ENCODE data around the gene PLPPR3. TPM values are rescaled to one million over a fixed set of nuclear protein-coding genes. Genes with fewer than 3 reads are reported as not detected.

PLPPR3 gene
- total RNA-seq, 4 donors from 2014 or later = not detected

GRCh38 chr19:782185-782877 lies 39.4 kb downstream of the PLPPR3 start:
- 26 to 33% methylated on average over 11 to 24 of the region's 29 CpGs for WGBS, 2 donors

GRCh38 chr19:781800-782184 lies 40.0 kb downstream of the PLPPR3 start:
- Histone ChIP-seq H3K4me1 (peaks cover 15 to 53% (median 20%) of the 10 kb centered on the region in 3 donors), H3K27ac (peak overlapping the region in 3 of 4 donors; percentile 11 to 68 (median 67)), H3K27me3 (peaks cover 0 to 8% (median 0%) of the 10 kb centered on the region in 4 donors), H3K4me3 (peak overlapping the region in 1 of 4 donors; percentile 45), H3K9me3 (no peaks in the 10 kb centered on the region), H3K36me3 (no peaks in the 10 kb centered on the region)
- intact Hi-C loops (cut with DNase I) = no loop called here
- no peak for TF ChIP-seq POLR2A (IDR thresholded peaks at IDR 0.05)
- no peak for TF ChIP-seq CTCF (IDR thresholded peaks at IDR 0.05)
- no peak for DNase-seq
- 83 to 98% methylated on average over 13 to 14 of the region's 19 CpGs for WGBS, 2 donors

More at GRCh38 chr19:782185-782877, 39.4 kb downstream of the PLPPR3 start:
- Histone ChIP-seq H3K9me3 (no peaks in the 10 kb centered on the region), H3K27me3 (peaks cover 0 to 8% (median 0%) of the 10 kb centered on the region in 4 donors), H3K4me1 (peaks cover 15 to 53% (median 20%) of the 10 kb centered on the region in 3 donors), H3K27ac (peak overlapping the region; percentile 11 to 68 (median 56)), H3K36me3 (no peaks in the 10 kb centered on the region), H3K4me3 (peak overlapping the region in 3 of 4 donors; percentile 6 to 45 (median 19))
- no peak for TF ChIP-seq POLR2A (IDR thresholded peaks at IDR 0.05)
- TF ChIP-seq CTCF (IDR thresholded peaks at IDR 0.05) = no peak
- DNase-seq = no peak
- intact Hi-C loops (cut with DNase I) = no loop called here

GRCh38 chr19:780935-781334 lies 40.8 kb downstream of the PLPPR3 start:
- H3K27ac ChIP-seq = no peak overlapping the region
- H3K4me3 ChIP-seq = no peak overlapping the region
- no peak for DNase-seq
- no peaks in the 10 kb centered on the region for H3K9me3 ChIP-seq
- peaks cover 0 to 8% (median 0%) of the 10 kb centered on the region in 4 donors for H3K27me3 ChIP-seq
- TF ChIP-seq POLR2A (IDR thresholded peaks at IDR 0.05) = no peak
- no peak for TF ChIP-seq CTCF (IDR thresholded peaks at IDR 0.05)
- 100% methylated on average over 1 of the region's 15 CpGs; no CpG with 5 or more reads in 1 of the 2 donors for WGBS, 2 donors
- H3K36me3 ChIP-seq = no peaks in the 10 kb centered on the region
- H3K4me1 ChIP-seq = peaks cover 15 to 53% (median 20%) of the 10 kb centered on the region in 3 donors
- intact Hi-C loops (cut with DNase I) = no loop called here

- DNase-seq = no peak
- Histone ChIP-seq H3K27me3 (peaks cover 0 to 8% (median 0%) of the 10 kb centered on the region in 4 donors), H3K4me1 (peaks cover 15 to 44% (median 19%) of the 10 kb centered on the region in 3 donors), H3K9me3 (no peaks in the 10 kb centered on the region), H3K27ac (peak overlapping the region; percentile 68 to 87 (median 81)), H3K4me3 (peak overlapping the region in 3 of 4 donors; percentile 3 to 37 (median 13)), H3K36me3 (no peaks in the 10 kb centered on the region)
- 31 to 45% methylated on average over 22 to 23 of the region's 36 CpGs for WGBS, 2 donors
- intact Hi-C loops (cut with DNase I) = loop anchor here (10.0 kb wide), 1 partner anchor 76 kb away; the partner anchor contains the start of genes CFD and ELANE
- TF ChIP-seq POLR2A (IDR thresholded peaks at IDR 0.05) (no peak), CTCF (IDR thresholded peaks at IDR 0.05) (peak in 1 of 6 experiments; percentile 4)
Observed at GRCh38 chr19:778910-779653, 42.7 kb downstream of the PLPPR3 start.

GRCh38 chr19:776549-776948 lies 45.2 kb downstream of the PLPPR3 start:
- TF ChIP-seq POLR2A (IDR thresholded peaks at IDR 0.05) (no peak), CTCF (IDR thresholded peaks at IDR 0.05) (no peak)
- intact Hi-C loops (cut with DNase I) = loop anchor here (10.0 kb wide), 1 partner anchor 78 kb away; the partner anchor contains the start of genes CFD and ELANE
- 42 to 60% methylated on average over 8 to 10 of the region's 18 CpGs for WGBS, 2 donors

More at GRCh38 chr19:776549-776948, 45.2 kb downstream of the PLPPR3 start:
- no peaks in the 10 kb centered on the region for H3K9me3 ChIP-seq
- DNase-seq = no peak
- H3K4me1 ChIP-seq = peaks cover 0 to 18% (median 7%) of the 10 kb centered on the region in 3 donors
- H3K27me3 ChIP-seq = no peaks in the 10 kb centered on the region
- no peaks in the 10 kb centered on the region for H3K36me3 ChIP-seq
- no peak overlapping the region for H3K27ac ChIP-seq
- no peak overlapping the region for H3K4me3 ChIP-seq

Data from esophagus squamous epithelium (tissue), 5 donors.